Esophagus muscularis mucosa (tissue), 4 donors: ENCODE data around the gene DDX39B.

ENCODE experiments used
- CTCF ChIP-seq, 3 experiments: fragments of 200-600 bp in 2 of 3; fragments of 450-650 bp in 1 of 3; sonication (generic) in 2 of 3; IDR thresholded peaks; one replicate each; pipeline ENCODE4 v1.5.1; 2017 to 2019; ENCODE audit warnings: antibody characterized with exemption in 3 of 3, mild to moderate bottlenecking in 2 of 3, moderate library complexity in 1 of 3
- EP300 ChIP-seq: sonication (generic); formaldehyde crosslinking; IDR thresholded peaks from one replicate; pipeline ENCODE4 v1.6.1; 2017; ENCODE audit warnings: antibody characterized with exemption
- POLR2A ChIP-seq: fragments of 450-650 bp; IDR thresholded peaks from one replicate; pipeline ENCODE4 v1.6.1; 2017; ENCODE audit warnings: antibody characterized with exemption, moderate library complexity, mild to moderate bottlenecking, low read depth

- TF ChIP-seq CTCF (IDR thresholded peaks at IDR 0.05): no peak
- no peak for TF ChIP-seq POLR2A
- no peak for TF ChIP-seq EP300
Observed at GRCh38 chr6:31559606-31559957, 17.8 kb upstream of the DDX39B start.
